Testis (tissue), 3 donors: ENCODE data around the gene HJV. TPM values are rescaled to one million over a fixed set of nuclear protein-coding genes. Genes with fewer than 3 reads are reported as not detected.
"Not testable (repeated sequence)": the region's sequence is repeated elsewhere in the genome, so short reads cannot be mapped to it uniquely, and the experiment has no call there.

Experiments used
- DNase-seq: peaks from one replicate; pipeline ENCODE4 v3.0.0-alpha.2; 2019
- H3K27ac ChIP-seq, 2 donors: fragments of 200-600 bp; sonication (generic); one replicate each; pipeline ENCODE4 v1.5.1; 2019
- H3K27me3 ChIP-seq: fragments of 200-600 bp; sonication (generic); one replicate; pipeline ENCODE4 v1.5.1; 2019
- H3K36me3 ChIP-seq: fragments of 200-600 bp; sonication (generic); one replicate; pipeline ENCODE4 v1.5.1; 2017; ENCODE audit warnings: low read depth; ENCODE audit errors: missing control alignments
- H3K4me1 ChIP-seq: fragments of 200-600 bp; sonication (generic); one replicate; pipeline ENCODE4 v1.5.1; 2019
- H3K4me3 ChIP-seq, 2 donors: fragments of 200-600 bp; sonication (generic); one replicate each; pipeline ENCODE4 v1.5.1; 2017 to 2019
- H3K9me3 ChIP-seq: fragments of 200-600 bp; sonication (generic); one replicate; pipeline ENCODE4 v1.5.1; 2017
- CTCF ChIP-seq, 3 experiments: fragments of 450-650 bp in 2 of 3; fragments of 200-600 bp in 1 of 3; sonication (generic) in 1 of 3; IDR thresholded peaks; one replicate each; pipeline ENCODE4 v1.5.1; 2016 to 2019; ENCODE audit warnings: antibody characterized with exemption in 3 of 3, mild to moderate bottlenecking in 2 of 3, moderate library complexity in 1 of 3
- POLR2A ChIP-seq: fragments of 450-650 bp; IDR thresholded peaks from one replicate; pipeline ENCODE4 v1.6.1; 2017; ENCODE audit warnings: antibody characterized with exemption, mild to moderate bottlenecking, moderate library complexity
- WGBS, 2 donors: methylation state at CpG; one replicate each; pipeline ENCODE4 v1.1.5; 2018; 5-methylcytosine and 5-hydroxymethylcytosine counted together
- intact Hi-C: fragments of 100-400 bp; cut with DNase I; formaldehyde crosslinking; loops from one replicate; pipeline ENCODE4 v1.15.1; 2023; ENCODE audit warnings: low total_unique reads
- polyA plus RNA-seq: library from polyadenylated mRNA; stranded (reverse); fragments of 350-450 nt; fragmentation: Illumina TruSeq; extraction: RNeasy Lipid Tissue Mini Kit (QIAGEN cat#74804); gene quantifications from one replicate; pipeline ENCODE4 v1.2.3, GENCODE V29; 2014; ENCODE audit warnings: low read depth, low replicate concordance; ENCODE audit not compliant: insufficient read depth
- total RNA-seq, 2 donors: library from RNA; depleted of rRNA; stranded (reverse); fragments of >200 nt; gene quantifications; one replicate each; pipeline ENCODE4 v1.2.3, GENCODE V29; 2016

Gene HJV
- total and polyA plus RNA-seq, 3 donors from 2014 or later = 0.43 to 7.7 TPM; not detected in 1

GRCh38 chr1:146036241-146036964 lies 14.9 kb upstream of the HJV start:
- no peaks in the 10 kb centered on the region for H3K9me3 ChIP-seq
- no peaks in the 10 kb centered on the region for H3K36me3 ChIP-seq
- peak overlapping the region; percentile 56 to 81 for H3K4me3 ChIP-seq
- TF ChIP-seq CTCF (IDR thresholded peaks at IDR 0.05) (no peak), POLR2A (no peak)
- WGBS, 2 donors = 7% methylated on average over 10 of the region's 10 CpGs
- H3K4me1 ChIP-seq = no peaks in the 10 kb centered on the region
- no peak for DNase-seq
- peak overlapping the region; percentile 61 to 98 for H3K27ac ChIP-seq
- H3K27me3 ChIP-seq = no peaks in the 10 kb centered on the region
- intact Hi-C loops = no loop called here

GRCh38 chr1:146035048-146035423 lies 13.5 kb upstream of the HJV start:
- TF ChIP-seq POLR2A (no peak), CTCF (IDR thresholded peaks at IDR 0.05) (no peak)
- intact Hi-C loops = no loop called here

GRCh38 chr1:146032631-146033219 lies 11.2 kb upstream of the HJV start:
- WGBS, 2 donors = 58 to 59% methylated on average over 6 of the region's 6 CpGs
- Histone ChIP-seq H3K4me1 (no peaks in the 10 kb centered on the region), H3K27me3 (no peaks in the 10 kb centered on the region), H3K27ac (no peak overlapping the region), H3K36me3 (no peaks in the 10 kb centered on the region), H3K9me3 (no peaks in the 10 kb centered on the region), H3K4me3 (no peak overlapping the region)
- TF ChIP-seq CTCF (IDR thresholded peaks at IDR 0.05) (peak; percentile 30 to 40 (median 35)), POLR2A (no peak)
- intact Hi-C loops = no loop called here
- no peak for DNase-seq

More at GRCh38 chr1:146035048-146035423, 13.5 kb upstream of the HJV start:
- Histone ChIP-seq H3K27ac (peak overlapping the region; percentile 5 to 66), H3K36me3 (no peaks in the 10 kb centered on the region), H3K27me3 (no peaks in the 10 kb centered on the region), H3K4me3 (peak overlapping the region; percentile 56 to 81), H3K4me1 (no peaks in the 10 kb centered on the region), H3K9me3 (no peaks in the 10 kb centered on the region)
- DNase-seq = no peak
- WGBS, 2 donors = 17 to 20% methylated on average over 6 of the region's 6 CpGs

- Histone ChIP-seq H3K27ac (no peak overlapping the region), H3K27me3 (no peaks in the 10 kb centered on the region), H3K36me3 (no peaks in the 10 kb centered on the region), H3K9me3 (no peaks in the 10 kb centered on the region), H3K4me3 (no peak overlapping the region), H3K4me1 (no peaks in the 10 kb centered on the region)
- TF ChIP-seq POLR2A (no peak), CTCF (IDR thresholded peaks at IDR 0.05) (no peak)
- DNase-seq = no peak
- intact Hi-C loops = no loop called here
These were observed 9.9 kb upstream of the HJV start for GRCh38 chr1:146031476-146031875.

GRCh38 chr1:146029117-146029516 lies 7.6 kb upstream of the HJV start:
- intact Hi-C loops = no loop called here
- no peak for TF ChIP-seq CTCF (IDR thresholded peaks at IDR 0.05)
- TF ChIP-seq POLR2A = no peak
- no peaks in the 10 kb centered on the region for H3K9me3 ChIP-seq
- no peaks in the 10 kb centered on the region for H3K36me3 ChIP-seq
- DNase-seq = no peak
- no peak overlapping the region for H3K27ac ChIP-seq
- H3K27me3 ChIP-seq = no peaks in the 10 kb centered on the region
- no peak overlapping the region for H3K4me3 ChIP-seq
- no peaks in the 10 kb centered on the region for H3K4me1 ChIP-seq

- H3K27ac ChIP-seq, H3K4me3 ChIP-seq, intact Hi-C loops, H3K27me3 ChIP-seq, DNase-seq, H3K4me1 ChIP-seq, H3K9me3 ChIP-seq, H3K36me3 ChIP-seq: not testable (repeated sequence)
- WGBS, 2 donors = 58 to 84% methylated on average over 1 of the region's 1 CpG
These were observed 5.1 kb upstream of the HJV start for GRCh38 chr1:146026650-146027049.

GRCh38 chr1:146025787-146026495 lies 4.4 kb upstream of the HJV start:
- H3K9me3 ChIP-seq, H3K4me3 ChIP-seq, H3K36me3 ChIP-seq, H3K4me1 ChIP-seq, H3K27me3 ChIP-seq, H3K27ac ChIP-seq, DNase-seq, intact Hi-C loops: not testable (repeated sequence)
- 76 to 86% methylated on average over 2 of the region's 2 CpGs for WGBS, 2 donors
